ENCODE measurements around the gene SNX25. TPM values are rescaled to one million over a fixed set of nuclear protein-coding genes. Genes with fewer than 3 reads are reported as not detected.
"Not testable (repeated sequence)": the region's sequence is repeated elsewhere in the genome, so short reads cannot be mapped to it uniquely, and the experiment has no call there.

The SNX25 gene
- total and polyA plus RNA-seq, 8 donors: 2.6 to 36.8 (median 8.3) TPM

DNA sequence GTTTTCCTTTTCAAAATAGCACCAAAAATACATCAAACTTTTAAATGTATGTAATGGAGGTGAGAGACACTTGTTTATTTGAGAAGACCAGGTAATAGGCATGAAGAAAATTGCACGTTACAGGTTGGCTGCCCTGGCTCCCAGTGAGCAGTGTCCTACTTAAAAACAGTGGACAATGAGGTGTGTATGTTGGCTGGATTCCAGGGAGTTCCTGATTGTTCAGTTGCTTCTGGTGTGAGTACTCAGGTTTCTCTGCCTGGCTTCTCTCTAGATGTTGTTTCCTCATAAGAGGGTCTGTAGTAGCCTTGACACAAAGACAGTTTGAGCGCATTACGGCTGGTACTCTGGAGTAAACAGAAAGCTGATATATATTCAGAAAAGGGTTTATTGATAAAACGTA lies 29.4 kb downstream of the SNX25 start:
- H3K27me3 ChIP-seq: no peaks in the 10 kb centered on the region
- no peak overlapping the region for H3K27ac ChIP-seq
- intact Hi-C loops (cut with DNase I; ENCODE audit: low total_unique reads): no loop called here
- no peak overlapping the region for H3K4me3 ChIP-seq
- peaks cover 8 to 17% (median 11%) of the 10 kb centered on the region in 4 donors for H3K4me1 ChIP-seq
- peaks cover 0 to 10% (median 4%) of the 10 kb centered on the region in 4 donors for H3K9me3 ChIP-seq
- DNase-seq: no peak
- WGBS, 5 donors: 77 to 97% (median 95%) methylated on average over 4 of the region's 4 CpGs
- no peaks in the 10 kb centered on the region for H3K36me3 ChIP-seq
- TF ChIP-seq CTCF (IDR thresholded peaks at IDR 0.05): no peak
- TF ChIP-seq EP300 (IDR thresholded peaks at IDR 0.05): no peak

DNA sequence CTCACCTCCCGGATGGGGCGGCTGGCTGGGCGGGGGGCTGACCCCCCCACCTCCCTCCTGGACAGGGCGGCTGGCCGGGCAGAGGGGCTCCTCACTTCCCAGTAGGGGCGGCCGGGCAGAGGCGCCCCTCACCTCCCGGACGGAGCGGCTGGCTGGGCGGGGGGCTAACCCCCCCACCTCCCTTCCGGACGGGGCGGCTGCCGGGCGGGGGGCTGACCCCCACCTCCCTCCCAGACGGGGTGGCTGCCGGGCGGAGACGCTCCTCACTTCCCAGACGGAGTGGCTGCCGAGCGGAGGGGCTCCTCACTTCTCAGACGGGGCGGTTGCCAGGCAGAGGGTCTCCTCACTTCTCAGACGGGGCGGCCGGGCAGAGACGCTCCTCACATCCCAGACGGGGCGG lies 31.1 kb downstream of the SNX25 start:
- intact Hi-C loops (cut with DNase I; ENCODE audit: low total_unique reads); H3K27me3 ChIP-seq; H3K36me3 ChIP-seq; H3K4me3 ChIP-seq; H3K9me3 ChIP-seq; H3K27ac ChIP-seq; DNase-seq: not testable (repeated sequence)
- 91 to 100% (median 98%) methylated on average over 4 to 22 of the region's 32 CpGs; no CpG with 5 or more reads in 2 of the 5 donors for WGBS, 5 donors
- peaks cover 8 to 14% (median 10%) of the 10 kb centered on the region in 4 donors for H3K4me1 ChIP-seq

GRCh38 chr4:185242749-185243533 lies 33.5 kb downstream of the SNX25 start:
- Histone ChIP-seq H3K27me3 (no peaks in the 10 kb centered on the region), H3K9me3 (peaks cover 0 to 10% (median 4%) of the 10 kb centered on the region in 4 donors), H3K27ac (no peak overlapping the region), H3K36me3 (no peaks in the 10 kb centered on the region), H3K4me1 (peaks cover 0 to 6% (median 0%) of the 10 kb centered on the region in 4 donors), H3K4me3 (no peak overlapping the region)
- intact Hi-C loops (cut with DNase I; ENCODE audit: low total_unique reads): no loop called here
- DNase-seq: no peak
- no peak for TF ChIP-seq CTCF (IDR thresholded peaks at IDR 0.05)
- no peak for TF ChIP-seq POLR2A (IDR thresholded peaks at IDR 0.05)
- no peak for TF ChIP-seq EP300 (IDR thresholded peaks at IDR 0.05)
- WGBS, 5 donors: 77 to 79% (median 77%) methylated on average over 6 of the region's 6 CpGs

GRCh38 chr4:185243879-185244278 lies 34.5 kb downstream of the SNX25 start:
- intact Hi-C loops (cut with DNase I; ENCODE audit: low total_unique reads): no loop called here
- no peaks in the 10 kb centered on the region for H3K36me3 ChIP-seq
- H3K4me3 ChIP-seq: no peak overlapping the region
- peaks cover 0 to 6% (median 0%) of the 10 kb centered on the region in 4 donors for H3K4me1 ChIP-seq
- no peak for TF ChIP-seq EP300 (IDR thresholded peaks at IDR 0.05)
- TF ChIP-seq POLR2AphosphoS5 (IDR thresholded peaks at IDR 0.05): no peak
- TF ChIP-seq CTCF (IDR thresholded peaks at IDR 0.05): no peak
- TF ChIP-seq POLR2A (IDR thresholded peaks at IDR 0.05): no peak
- H3K9me3 ChIP-seq: peaks cover 0 to 4% (median 0%) of the 10 kb centered on the region in 4 donors
- no peaks in the 10 kb centered on the region for H3K27me3 ChIP-seq
- 74 to 88% (median 84%) methylated on average over 4 of the region's 4 CpGs for WGBS, 5 donors
- H3K27ac ChIP-seq: no peak overlapping the region
- DNase-seq: no peak

GRCh38 chr4:185244763-185245162 lies 35.4 kb downstream of the SNX25 start:
- Histone ChIP-seq H3K9me3 (no peaks in the 10 kb centered on the region), H3K27ac (no peak overlapping the region), H3K4me3 (no peak overlapping the region), H3K4me1 (peaks cover 0 to 6% (median 0%) of the 10 kb centered on the region in 4 donors), H3K27me3 (no peaks in the 10 kb centered on the region), H3K36me3 (no peaks in the 10 kb centered on the region)
- WGBS, 5 donors: 48 to 77% (median 60%) methylated on average over 4 of the region's 4 CpGs
- no peak for DNase-seq
- TF ChIP-seq POLR2AphosphoS5 (IDR thresholded peaks at IDR 0.05) (no peak), EP300 (IDR thresholded peaks at IDR 0.05) (no peak)
- intact Hi-C loops (cut with DNase I; ENCODE audit: low total_unique reads): no loop called here

All from stomach (tissue), 9 donors.